Measurements from ENCODE around the gene HAPLN2.

DNA sequence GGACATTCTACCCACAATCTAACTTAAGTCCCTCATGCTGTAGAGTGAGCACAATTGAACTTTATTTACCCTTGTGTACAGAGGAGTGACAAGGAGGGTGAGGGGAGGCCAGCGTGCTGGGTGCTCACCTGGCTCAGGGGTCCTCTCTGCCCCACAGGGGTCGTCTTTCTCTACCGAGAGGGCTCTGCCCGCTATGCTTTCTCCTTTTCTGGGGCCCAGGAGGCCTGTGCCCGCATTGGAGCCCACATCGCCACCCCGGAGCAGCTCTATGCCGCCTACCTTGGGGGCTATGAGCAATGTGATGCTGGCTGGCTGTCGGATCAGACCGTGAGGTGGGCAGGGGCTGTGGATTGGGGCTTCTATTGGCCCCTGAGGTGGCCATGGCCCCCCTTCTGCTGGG, 28.1 kb downstream of the HAPLN2 start:
- TF ChIP-seq EZH2 (IDR thresholded peaks at IDR 0.05) (no peak), POLR2AphosphoS5 (IDR thresholded peaks at IDR 0.05; ENCODE audit: borderline replicate concordance, low read depth, low read length) (no peak), FOXP2 (optimal IDR thresholded peaks at IDR 0.05; ENCODE audit: control extremely low read depth, extremely low read length, insufficient read depth) (no peak)

Measured in SK-N-MC (cell line).